Stimulated activated naive CD8-positive, alpha-beta T cell treated with anti-CD3 and anti-CD28 coated beads, Interleukin-15, Interleukin-2, amounts not matched to agents 100 ng/mL and 50 ng/mL, for 24 hours (primary cell): ENCODE data around the gene TCTN1.
A peak's percentile ranks its signal among the peaks of the same experiment; 100 is the strongest.
"Not testable (repeated sequence)": the region's sequence is repeated elsewhere in the genome, so short reads cannot be mapped to it uniquely, and the experiment has no call there.

Source experiments
- H3K27ac Mint-ChIP-seq: one replicate; pipeline ENCODE4 v1.8.0; 2021; ENCODE audit warnings: mild to moderate bottlenecking, mixed read lengths
- H3K27me3 Mint-ChIP-seq: one replicate; pipeline ENCODE4 v1.8.0; 2021; ENCODE audit warnings: mixed read lengths
- H3K36me3 Mint-ChIP-seq: one replicate; pipeline ENCODE4 v1.8.0; 2021; ENCODE audit warnings: low read depth, mixed read lengths
- H3K4me1 Mint-ChIP-seq: one replicate; pipeline ENCODE4 v1.8.0; 2021; ENCODE audit warnings: low read depth, mixed read lengths
- H3K4me3 Mint-ChIP-seq: one replicate; pipeline ENCODE4 v1.8.0; 2021; ENCODE audit warnings: mild to moderate bottlenecking, mixed read lengths
- H3K9me3 Mint-ChIP-seq: one replicate; pipeline ENCODE4 v1.8.0; 2021; ENCODE audit warnings: mixed read lengths

Gene TCTN1

DNA sequence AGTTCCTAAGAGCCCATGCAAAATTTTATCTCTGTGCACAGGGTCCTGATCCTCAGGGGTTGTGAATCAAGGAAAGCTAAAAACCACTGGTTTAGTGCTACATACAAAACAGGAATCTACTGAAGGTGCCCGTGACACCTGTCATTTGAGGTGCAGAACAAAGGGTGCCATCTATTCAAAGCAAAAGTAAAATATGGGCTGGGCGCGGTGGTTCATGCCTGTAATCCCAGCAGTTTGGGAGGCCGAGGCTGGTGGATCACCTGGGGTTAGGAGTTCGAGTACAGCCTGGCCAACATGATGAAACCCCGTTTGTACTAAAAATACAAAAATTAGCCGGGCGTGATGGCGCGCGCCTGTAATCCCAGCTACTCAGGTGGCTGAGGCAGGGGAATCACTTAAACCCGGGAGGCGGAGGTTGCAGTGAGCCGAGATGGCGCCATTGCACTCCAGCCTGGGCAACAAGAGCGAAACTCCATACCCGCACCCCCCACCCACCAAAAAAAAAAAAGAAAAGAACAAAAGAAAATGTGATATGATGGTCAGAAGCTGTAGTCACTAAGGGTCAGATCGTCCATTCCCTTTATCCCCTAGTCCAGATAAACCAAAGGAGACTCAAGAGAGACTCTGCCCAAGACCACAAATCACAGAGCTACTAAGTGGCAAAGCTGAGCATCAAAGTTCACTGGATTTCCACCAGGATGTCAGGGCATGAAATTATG lies 34.2 kb upstream of the TCTN1 start:
- Mint-ChIP-seq H3K9me3 (no peaks in the 10 kb centered on the region), H3K4me3 (peak overlapping the region; percentile 98)

DNA sequence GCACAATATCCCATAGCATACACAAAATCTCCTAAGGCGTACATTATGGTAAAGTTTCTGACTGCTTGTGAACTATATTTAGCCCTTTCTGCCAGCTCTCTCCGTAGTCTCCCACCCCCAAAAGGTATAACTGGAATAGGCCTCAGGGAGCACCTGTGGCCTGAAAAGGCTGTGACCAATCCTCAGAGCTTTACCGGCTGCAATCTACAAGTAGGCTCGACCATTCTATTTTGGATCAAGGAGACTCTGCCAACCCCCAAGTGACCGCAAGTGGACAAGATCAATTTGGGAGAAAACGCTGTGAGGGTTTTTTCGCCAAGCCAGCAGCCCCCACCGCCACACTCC lies 32.0 kb upstream of the TCTN1 start:
- H3K36me3 Mint-ChIP-seq, result peaks cover 31% of the 10 kb centered on the region
- H3K4me1 Mint-ChIP-seq, result peaks cover 78% of the 10 kb centered on the region
- H3K9me3 Mint-ChIP-seq, result no peaks in the 10 kb centered on the region
- peak overlapping the region; percentile 98 for H3K4me3 Mint-ChIP-seq
- H3K27me3 Mint-ChIP-seq, result no peaks in the 10 kb centered on the region
- peak overlapping the region; percentile 94 for H3K27ac Mint-ChIP-seq

More for the DNA sequence above, 34.2 kb upstream of the TCTN1 start:
- Mint-ChIP-seq H3K4me1 (peaks cover 88% of the 10 kb centered on the region), H3K36me3 (peaks cover 37% of the 10 kb centered on the region), H3K27ac (peak overlapping the region; percentile 99), H3K27me3 (no peaks in the 10 kb centered on the region)

DNA sequence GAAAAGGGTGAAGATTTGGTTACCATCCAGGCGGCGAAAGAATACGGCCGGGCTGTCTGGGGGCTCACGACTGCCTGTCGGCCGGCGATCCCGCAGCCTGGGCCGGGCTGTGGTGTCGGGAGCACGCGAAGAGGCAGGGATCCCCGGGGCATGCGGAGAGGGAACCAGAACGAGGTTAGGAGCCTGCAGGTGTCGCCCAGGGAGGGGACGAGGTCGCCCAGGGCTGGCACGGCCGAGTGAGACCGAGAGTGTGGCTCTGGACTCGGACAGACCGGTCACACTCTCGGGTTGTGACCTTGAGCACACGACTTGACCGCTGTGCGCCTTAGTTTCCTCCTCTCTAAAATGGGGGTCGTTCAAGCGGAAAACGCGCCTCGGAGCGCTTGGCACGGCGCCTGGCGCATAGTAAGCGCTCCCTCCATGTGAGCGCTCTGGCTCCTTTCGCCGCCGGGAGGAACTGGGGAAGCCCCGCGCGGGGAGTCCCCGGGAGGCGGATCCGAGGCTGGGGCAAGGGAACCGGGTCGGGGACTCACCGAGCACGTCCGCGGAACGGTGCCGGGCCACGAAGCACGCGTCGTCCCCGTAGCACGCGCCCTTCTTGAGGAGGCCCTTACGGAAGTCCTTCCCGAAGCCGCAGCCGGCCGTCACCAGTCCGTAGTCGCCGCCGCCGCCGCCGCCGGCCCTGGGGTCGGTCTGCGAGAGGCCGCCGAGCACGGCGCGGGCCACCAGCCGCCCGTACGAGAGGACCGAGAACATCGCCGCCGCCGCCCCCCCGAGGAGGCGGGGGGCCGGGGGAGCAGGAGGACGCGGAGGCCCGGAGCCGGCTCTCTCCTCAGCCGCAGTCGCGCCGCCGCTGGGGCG lies 31.4 kb upstream of the TCTN1 start:
- Mint-ChIP-seq H3K4me1 (peaks cover 72% of the 10 kb centered on the region), H3K4me3 (peak overlapping the region; percentile 98), H3K27ac (peak overlapping the region; percentile 94), H3K9me3 (no peaks in the 10 kb centered on the region), H3K36me3 (peaks cover 31% of the 10 kb centered on the region), H3K27me3 (no peaks in the 10 kb centered on the region)

DNA sequence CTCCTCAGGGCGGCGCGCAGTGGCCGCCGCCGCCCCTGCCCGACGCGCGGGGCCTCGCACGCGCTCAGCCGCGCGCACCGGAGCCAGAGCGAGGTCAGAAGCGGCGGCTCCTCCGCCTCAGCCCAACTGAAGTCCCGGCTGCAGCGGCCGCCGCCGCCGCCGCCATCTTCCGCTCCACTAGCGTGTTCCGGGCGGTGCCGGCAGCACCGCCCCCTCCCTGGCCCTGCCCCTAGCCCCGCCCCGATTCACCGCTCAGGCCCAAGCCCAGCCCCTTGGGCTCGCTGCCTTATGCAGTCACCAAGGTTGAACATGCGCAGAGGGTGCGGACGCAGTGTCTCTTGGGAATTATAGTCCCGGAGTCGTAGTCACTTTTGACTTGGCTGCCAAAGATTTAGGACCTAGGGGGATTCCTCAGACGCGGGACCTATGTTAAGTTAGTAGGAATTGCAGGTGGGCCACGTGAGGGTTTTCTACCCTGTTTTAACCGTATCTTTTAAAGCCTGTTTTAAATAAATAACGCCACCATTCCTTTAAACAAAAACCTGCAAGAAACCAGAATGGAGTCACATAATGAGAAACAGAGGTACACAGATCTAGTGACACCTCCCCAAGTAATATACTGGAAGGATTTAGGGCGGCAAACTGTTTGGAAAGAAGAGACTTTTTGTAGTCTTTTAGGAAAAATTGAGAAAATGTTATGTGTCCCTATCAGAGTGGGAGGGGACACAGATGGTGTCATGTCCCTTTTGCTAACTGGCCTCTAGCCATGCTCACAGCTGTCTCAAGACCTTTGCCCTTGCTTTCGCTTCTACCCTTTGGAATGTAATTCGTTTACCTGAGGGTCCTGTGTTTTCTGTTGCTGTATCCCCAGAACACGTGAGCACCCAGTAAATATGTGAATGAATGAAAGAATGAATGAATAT lies 30.5 kb upstream of the TCTN1 start, which contains the start of gene PPTC7:
Gene PPTC7, minus strand, starts transcription at position 182 of the 923 bp plus-strand sequence. CDS start 287 bp downstream, outside the sequence.
- H3K9me3 Mint-ChIP-seq, result no peaks in the 10 kb centered on the region
- no peaks in the 10 kb centered on the region for H3K27me3 Mint-ChIP-seq
- H3K36me3 Mint-ChIP-seq, result peaks cover 31% of the 10 kb centered on the region
- H3K4me1 Mint-ChIP-seq, result peaks cover 63% of the 10 kb centered on the region
- H3K4me3 Mint-ChIP-seq, result peak within 1 kb of the TSS; percentile 98
- peak within 1 kb of the TSS; percentile 94 for H3K27ac Mint-ChIP-seq

DNA sequence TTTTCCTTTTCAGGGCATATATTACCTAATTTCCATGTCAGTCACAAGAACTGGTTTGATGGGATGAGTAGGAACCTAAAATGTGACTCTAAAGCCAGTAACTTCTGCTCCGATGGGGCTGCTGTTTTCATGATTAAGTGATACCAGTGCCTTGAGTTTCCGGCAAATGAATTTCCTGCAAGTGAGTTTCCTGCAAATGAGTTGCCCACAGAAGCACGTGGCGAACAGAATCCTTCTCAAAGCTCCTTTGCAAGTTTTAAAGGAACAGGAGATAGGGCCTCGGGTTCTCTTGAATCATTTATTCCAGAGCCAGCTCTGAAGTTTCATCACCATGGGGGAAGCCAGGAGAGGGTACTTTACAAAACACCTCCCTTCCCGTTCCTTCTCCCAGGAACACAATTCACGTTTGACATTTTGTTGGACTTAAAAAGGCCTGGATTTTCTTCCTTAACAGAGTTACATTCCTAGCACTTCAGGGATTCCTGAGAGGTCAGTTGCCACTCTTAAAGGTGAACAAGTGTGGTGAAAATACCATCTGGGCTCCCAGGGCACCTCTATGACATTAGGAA lies 28.6 kb upstream of the TCTN1 start:
- Mint-ChIP-seq H3K4me3 (peak overlapping the region; percentile 67), H3K36me3 (peaks cover 15% of the 10 kb centered on the region), H3K4me1 (peaks cover 51% of the 10 kb centered on the region), H3K27me3 (no peaks in the 10 kb centered on the region), H3K9me3 (no peaks in the 10 kb centered on the region), H3K27ac (peak overlapping the region; percentile 91)

DNA sequence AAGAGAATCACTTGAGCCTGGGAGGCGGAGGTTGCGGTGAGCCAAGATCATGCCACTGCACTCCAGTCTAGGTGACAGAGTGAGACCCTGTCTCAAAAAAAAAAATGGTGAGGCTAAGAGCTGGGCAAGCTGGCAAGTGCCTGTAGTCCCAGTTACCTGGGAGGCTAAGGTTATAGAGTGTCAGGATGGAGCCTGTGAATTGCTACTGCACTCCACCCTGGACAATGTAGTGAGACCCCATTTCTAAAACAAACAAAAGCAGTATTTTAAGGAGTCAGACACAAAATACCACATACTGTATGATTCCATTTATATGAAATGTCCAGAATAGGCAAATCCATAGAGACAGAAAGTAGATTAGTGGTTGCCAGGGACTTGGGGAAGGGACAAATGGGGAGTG lies 26.8 kb upstream of the TCTN1 start:
- H3K4me1 Mint-ChIP-seq, result peaks cover 52% of the 10 kb centered on the region
- H3K27ac Mint-ChIP-seq, H3K36me3 Mint-ChIP-seq, H3K27me3 Mint-ChIP-seq, H3K9me3 Mint-ChIP-seq, H3K4me3 Mint-ChIP-seq: not testable (repeated sequence)

DNA sequence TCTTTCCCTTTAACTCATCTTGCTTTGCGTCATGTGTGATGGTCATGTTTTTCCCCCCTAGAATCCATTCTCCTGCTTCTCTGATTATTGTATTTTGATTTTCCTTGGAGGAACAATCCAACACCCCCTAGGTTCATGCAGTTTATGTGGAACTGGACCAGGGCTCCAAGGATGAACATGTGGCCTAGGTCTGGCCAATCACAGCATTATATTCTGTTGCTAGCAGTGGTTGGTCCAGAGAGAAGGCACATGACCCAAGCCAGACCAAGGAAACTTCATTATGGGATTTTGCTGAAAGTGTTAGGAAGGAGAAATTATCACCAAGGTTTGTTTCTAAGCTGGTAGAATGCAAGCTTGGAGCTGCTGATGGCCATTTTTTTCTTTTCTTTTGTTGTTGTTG lies 23.9 kb upstream of the TCTN1 start:
- Mint-ChIP-seq H3K4me3 (no peak overlapping the region), H3K4me1 (peaks cover 33% of the 10 kb centered on the region), H3K27me3 (no peaks in the 10 kb centered on the region), H3K27ac (peak overlapping the region; percentile 88), H3K9me3 (no peaks in the 10 kb centered on the region), H3K36me3 (no peaks in the 10 kb centered on the region)

DNA sequence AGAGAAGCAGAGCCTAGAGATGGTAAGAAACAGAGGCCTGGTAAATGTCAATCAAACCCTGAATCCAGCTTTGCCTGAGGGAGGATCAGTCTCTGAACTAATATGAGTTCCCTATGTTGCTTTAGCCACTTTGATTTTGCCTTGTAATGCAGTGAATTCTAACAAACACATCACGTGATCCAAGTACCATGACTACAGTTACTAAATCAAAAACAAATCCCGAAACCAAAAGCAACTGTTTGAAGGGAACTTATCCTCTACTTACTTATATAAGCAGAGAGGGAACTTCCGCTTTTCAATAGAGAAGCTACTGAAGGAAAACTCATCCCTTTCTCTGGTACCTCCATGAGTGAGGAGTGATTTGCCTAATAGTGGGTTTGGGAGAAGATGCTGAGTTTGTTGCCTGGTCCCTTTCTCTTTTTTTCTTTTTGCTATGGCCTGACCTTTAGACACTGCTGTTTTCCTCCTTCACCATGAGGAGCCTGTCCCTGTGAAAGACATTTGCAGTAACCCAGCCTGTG lies 23.1 kb upstream of the TCTN1 start:
- Mint-ChIP-seq H3K36me3 (no peaks in the 10 kb centered on the region), H3K4me3 (peak overlapping the region; percentile 33)

DNA sequence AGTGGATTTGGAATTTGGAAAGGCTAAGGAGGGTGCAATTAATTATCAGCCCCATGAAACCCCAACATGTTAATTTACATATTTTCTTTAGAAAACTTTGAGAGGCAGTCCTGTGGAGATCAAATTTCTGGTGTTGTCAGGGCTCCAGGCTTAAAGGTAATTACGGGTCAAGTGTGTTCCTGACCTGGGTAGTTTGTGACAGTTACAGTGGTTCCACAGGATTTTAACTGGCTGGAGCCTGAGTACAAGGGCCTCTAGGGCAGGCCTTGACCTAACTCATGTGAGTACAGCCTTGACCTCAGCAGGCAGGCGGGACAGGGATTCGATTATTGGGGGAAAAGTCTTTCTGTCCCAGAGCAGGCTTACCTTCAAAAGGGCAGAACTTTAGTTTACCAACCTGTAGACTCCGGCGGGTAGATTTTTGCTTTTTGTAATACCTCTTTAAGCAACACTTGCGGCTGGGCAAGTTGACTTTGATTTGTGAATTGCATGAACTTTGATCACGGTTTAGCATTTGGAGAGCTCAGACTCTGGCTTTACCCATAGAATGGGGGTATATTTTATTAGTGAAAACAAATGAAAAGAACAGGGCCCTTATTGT lies 22.4 kb upstream of the TCTN1 start:
- Mint-ChIP-seq H3K4me1 (peaks cover 24% of the 10 kb centered on the region), H3K9me3 (no peaks in the 10 kb centered on the region), H3K27me3 (no peaks in the 10 kb centered on the region), H3K4me3 (no peak overlapping the region), H3K36me3 (no peaks in the 10 kb centered on the region), H3K27ac (peak overlapping the region; percentile 88)

More for the DNA sequence above, 23.1 kb upstream of the TCTN1 start:
- Mint-ChIP-seq H3K27ac (peak overlapping the region; percentile 88), H3K4me1 (peaks cover 25% of the 10 kb centered on the region), H3K27me3 (no peaks in the 10 kb centered on the region), H3K9me3 (no peaks in the 10 kb centered on the region)

DNA sequence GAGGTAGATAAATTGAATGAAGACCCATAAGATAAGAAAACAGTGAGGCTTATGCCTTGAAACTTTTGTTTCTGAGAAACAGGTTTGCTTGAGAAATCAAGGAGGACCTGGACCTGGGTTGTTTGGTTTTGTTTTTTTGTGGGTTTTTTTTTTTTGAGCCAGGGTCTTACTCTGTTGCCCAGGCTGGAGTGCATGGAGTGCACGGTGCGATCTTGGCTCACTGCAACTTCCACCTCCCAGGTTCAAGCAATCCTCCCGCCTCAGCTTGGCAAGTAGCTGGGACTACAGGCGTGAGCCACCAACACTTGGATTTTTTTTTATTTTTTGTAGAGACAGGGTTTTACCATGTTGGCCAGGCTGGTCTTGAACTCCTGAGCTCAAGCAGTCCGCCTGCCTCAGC lies 21.9 kb upstream of the TCTN1 start:
- no peak overlapping the region for H3K4me3 Mint-ChIP-seq
- H3K27ac Mint-ChIP-seq, result peak overlapping the region; percentile 88
- H3K9me3 Mint-ChIP-seq, result no peaks in the 10 kb centered on the region
- H3K27me3 Mint-ChIP-seq, result no peaks in the 10 kb centered on the region
- peaks cover 24% of the 10 kb centered on the region for H3K4me1 Mint-ChIP-seq
- no peaks in the 10 kb centered on the region for H3K36me3 Mint-ChIP-seq

DNA sequence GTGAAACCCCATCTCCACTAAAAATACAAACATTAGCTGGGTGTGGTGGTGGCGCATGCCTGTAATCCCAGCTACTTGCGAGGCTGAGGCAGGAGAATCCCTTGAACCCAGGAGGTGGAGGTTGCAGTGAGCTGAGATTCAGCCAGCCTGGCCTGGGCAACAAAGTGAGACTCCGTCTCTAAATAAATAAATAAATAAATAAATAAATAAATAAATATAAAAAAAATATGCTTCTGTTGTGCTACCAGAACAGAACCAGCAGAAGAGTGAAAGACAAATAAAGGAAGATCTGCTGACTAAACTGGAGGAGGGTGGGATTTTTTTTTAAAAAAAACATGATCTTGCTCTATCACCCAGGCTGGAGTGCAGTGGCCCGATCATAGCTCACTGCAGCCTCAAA lies 21.0 kb upstream of the TCTN1 start:
- not testable (repeated sequence) for H3K27ac Mint-ChIP-seq, H3K27me3 Mint-ChIP-seq, H3K4me3 Mint-ChIP-seq, H3K9me3 Mint-ChIP-seq, H3K36me3 Mint-ChIP-seq
- peaks cover 24% of the 10 kb centered on the region for H3K4me1 Mint-ChIP-seq

DNA sequence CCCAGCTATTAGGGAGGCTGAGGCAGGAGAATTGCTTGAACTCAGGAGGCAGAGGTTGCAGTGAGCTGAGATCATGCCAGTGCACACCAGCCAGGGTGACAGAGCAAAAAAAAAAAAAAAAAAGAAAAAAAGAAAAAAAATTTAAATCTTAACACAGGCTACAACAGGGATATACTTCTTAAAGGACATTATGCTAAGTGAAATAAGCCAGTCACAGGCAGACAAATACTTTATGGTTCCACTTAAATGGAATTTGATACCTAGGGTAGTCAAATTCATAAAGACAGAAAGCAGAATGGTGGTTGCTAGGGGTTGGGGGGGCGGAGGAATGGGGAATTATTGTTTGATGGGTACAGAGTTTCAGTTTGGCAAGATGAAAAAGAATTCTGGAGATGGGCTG lies 16.0 kb upstream of the TCTN1 start:
- no peaks in the 10 kb centered on the region for H3K27me3 Mint-ChIP-seq
- H3K36me3 Mint-ChIP-seq, result no peaks in the 10 kb centered on the region
- H3K4me3 Mint-ChIP-seq, result no peak overlapping the region
- H3K9me3 Mint-ChIP-seq, result no peaks in the 10 kb centered on the region
- H3K4me1 Mint-ChIP-seq, result peaks cover 11% of the 10 kb centered on the region
- no peak overlapping the region for H3K27ac Mint-ChIP-seq

DNA sequence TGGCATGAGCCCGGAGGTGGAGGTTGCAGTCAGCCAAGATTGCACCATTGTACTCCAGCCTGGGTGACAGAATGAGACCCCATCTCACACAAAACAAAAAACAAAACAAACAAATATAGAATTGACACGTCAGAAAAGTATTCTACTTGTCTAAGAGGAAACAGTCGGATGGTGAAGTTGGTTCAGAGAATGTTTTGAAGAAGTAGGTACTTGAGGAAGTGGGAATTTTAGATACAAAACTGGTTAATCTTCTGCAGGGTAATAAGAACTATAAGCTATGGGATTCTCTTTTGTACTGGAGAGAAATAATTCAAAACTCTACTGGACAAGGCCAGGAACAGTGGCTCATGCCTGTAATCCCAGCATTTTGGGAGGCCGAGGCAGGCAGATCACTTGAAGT lies 14.6 kb upstream of the TCTN1 start:
- Mint-ChIP-seq H3K27me3 (no peaks in the 10 kb centered on the region), H3K4me3 (no peak overlapping the region), H3K27ac (no peak overlapping the region), H3K9me3 (no peaks in the 10 kb centered on the region), H3K36me3 (no peaks in the 10 kb centered on the region), H3K4me1 (peaks cover 12% of the 10 kb centered on the region)

DNA sequence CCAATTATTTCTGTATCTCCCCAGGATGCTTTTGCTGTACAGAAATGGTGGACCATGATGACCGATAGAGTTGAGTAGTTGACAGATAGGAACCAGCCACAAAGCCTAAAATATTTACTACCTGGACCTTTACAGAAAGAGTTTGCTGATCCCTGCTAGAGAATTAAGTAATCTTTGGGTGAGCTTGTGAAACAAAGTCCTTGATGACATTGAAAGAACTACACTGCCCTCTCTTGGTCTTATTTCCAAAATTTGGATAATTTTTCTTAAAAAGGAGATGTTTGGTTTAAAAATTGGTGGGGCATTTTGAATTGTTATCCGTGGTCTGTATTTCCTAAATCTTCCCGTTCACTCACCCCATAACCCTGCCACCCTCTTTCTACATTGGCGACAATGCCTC lies 13.7 kb upstream of the TCTN1 start:
- H3K4me3 Mint-ChIP-seq, result no peak overlapping the region
- no peaks in the 10 kb centered on the region for H3K27me3 Mint-ChIP-seq
- no peaks in the 10 kb centered on the region for H3K9me3 Mint-ChIP-seq
- no peaks in the 10 kb centered on the region for H3K36me3 Mint-ChIP-seq
- H3K27ac Mint-ChIP-seq, result no peak overlapping the region
- peaks cover 18% of the 10 kb centered on the region for H3K4me1 Mint-ChIP-seq
